Coronary artery (tissue), 2 donors: ENCODE data around the gene SIGLEC15.
"Not testable (repeated sequence)": the region's sequence is repeated elsewhere in the genome, so short reads cannot be mapped to it uniquely, and the experiment has no call there.

Experiments used
- DNase-seq: peaks from one replicate; pipeline ENCODE4 v3.0.0-alpha.2; 2017; ENCODE audit warnings: low spot score
- H3K27ac ChIP-seq, 2 donors: fragments of 200-600 bp; sonication (generic); one replicate each; pipeline ENCODE4 v1.5.1; 2016 to 2019
- H3K4me3 ChIP-seq: fragments of 200-600 bp; sonication (generic); 2 replicates; pipeline ENCODE4 v1.5.1; 2016; ENCODE audit warnings: mild to moderate bottlenecking, moderate library complexity
- TF ChIP-seq, protein P1 (sequence below): fragments of 200-600 bp; sonication (generic); IDR thresholded peaks from one replicate; pipeline ENCODE4 v1.5.1; 2019; ENCODE audit warnings: antibody characterized with exemption

The SIGLEC15 gene

DNA sequence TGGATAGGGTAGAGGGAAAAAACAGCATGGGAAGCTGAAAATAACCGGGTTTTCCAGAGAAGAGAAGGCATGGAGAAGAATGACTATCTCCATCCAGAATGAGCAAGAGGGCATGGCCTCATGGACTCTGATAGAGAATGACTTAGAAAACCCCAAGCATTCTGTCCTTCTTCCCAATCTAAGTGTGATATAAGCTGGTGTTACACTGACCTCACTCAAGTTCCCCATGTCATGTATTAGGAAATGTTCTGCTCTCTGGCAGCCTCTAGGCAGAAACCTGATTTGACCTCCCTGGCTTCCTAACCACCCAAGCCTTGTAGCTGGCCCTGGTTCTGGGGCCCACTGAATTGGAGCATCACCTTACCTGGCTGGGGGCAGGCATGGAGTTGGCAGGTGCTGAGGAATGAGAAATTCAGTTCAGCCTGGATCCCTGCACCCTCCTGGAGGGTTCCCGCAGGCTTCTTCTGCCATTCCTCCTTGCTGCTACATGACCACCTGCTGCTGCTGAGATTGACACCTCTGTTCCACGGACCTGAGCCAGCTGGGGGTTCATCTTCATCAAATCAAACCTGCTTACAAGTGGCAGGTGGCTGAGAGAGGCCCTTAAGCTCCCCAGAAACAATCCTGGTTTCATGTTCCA, 5.2 kb upstream of the SIGLEC15 start:
- no peak for DNase-seq
- Histone ChIP-seq H3K4me3 (no peak overlapping the region), H3K27ac (no peak overlapping the region)
- TF ChIP-seq, protein P1, sequence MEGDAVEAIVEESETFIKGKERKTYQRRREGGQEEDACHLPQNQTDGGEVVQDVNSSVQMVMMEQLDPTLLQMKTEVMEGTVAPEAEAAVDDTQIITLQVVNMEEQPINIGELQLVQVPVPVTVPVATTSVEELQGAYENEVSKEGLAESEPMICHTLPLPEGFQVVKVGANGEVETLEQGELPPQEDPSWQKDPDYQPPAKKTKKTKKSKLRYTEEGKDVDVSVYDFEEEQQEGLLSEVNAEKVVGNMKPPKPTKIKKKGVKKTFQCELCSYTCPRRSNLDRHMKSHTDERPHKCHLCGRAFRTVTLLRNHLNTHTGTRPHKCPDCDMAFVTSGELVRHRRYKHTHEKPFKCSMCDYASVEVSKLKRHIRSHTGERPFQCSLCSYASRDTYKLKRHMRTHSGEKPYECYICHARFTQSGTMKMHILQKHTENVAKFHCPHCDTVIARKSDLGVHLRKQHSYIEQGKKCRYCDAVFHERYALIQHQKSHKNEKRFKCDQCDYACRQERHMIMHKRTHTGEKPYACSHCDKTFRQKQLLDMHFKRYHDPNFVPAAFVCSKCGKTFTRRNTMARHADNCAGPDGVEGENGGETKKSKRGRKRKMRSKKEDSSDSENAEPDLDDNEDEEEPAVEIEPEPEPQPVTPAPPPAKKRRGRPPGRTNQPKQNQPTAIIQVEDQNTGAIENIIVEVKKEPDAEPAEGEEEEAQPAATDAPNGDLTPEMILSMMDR, result no peak

DNA sequence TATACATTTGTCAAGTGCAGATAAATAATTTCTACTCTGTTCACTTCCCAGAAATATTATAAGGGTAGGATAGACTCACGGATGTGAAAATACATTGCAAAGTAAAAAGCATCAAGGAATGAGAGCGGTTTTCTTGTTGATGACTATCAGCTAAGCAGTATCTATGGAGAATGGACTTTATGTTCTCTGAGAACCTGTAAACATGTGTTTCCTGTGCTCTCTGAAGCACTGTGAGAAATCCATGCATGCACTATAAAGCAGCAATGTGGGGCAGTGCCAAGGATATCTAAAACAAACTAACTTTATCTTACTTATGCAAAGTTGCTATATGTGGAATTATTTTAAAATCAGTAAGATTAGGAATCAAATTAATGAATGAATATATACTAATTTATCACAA, 4.4 kb upstream of the SIGLEC15 start:
- no peak for DNase-seq
- H3K4me3 ChIP-seq, result no peak overlapping the region
- no peak overlapping the region for H3K27ac ChIP-seq
- TF ChIP-seq, protein P1, result no peak

DNA sequence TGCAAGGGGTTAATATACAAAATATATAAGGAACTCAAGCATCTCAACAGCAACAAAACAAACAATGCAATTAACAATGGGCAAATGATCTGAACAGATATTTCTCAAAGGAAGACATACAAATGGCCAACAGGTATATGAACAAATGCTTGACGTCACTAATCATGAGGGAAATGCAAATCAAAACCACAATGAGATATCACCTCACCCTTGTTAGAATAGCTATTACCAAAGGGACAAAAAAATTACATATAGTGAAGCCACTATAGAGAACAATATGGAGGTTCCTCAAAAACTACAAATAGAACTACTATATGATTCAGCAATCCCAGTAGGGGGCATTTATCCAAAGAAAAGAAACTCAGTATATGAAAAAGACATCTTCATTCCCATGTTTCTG, 3.8 kb upstream of the SIGLEC15 start:
- Histone ChIP-seq H3K27ac (no peak overlapping the region), H3K4me3 (no peak overlapping the region)
- TF ChIP-seq, protein P1, result no peak
- no peak for DNase-seq

DNA sequence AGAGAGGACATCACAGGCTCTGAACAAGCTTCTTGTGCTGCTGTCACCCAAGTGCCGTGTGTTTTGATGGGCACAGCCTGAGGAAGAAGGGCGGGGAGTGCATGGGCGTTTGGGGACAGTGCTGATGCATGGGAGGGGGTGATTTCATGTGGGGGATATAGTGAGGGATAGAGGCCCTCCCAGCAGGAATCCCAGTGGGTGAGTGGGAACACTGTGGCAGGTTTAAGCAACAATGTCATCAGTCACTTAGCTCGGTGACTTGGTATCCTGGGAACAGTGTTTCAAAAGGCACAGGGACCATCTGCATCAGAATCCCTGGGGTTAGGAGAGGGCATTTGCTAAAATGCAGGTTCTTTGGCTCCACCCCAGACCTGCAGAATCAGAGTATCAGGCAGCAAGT, 609 bp downstream of the SIGLEC15 start:
- Histone ChIP-seq H3K27ac (no peak overlapping the region), H3K4me3 (no peak overlapping the region)
- TF ChIP-seq, protein P1, result no peak
- no peak for DNase-seq

DNA sequence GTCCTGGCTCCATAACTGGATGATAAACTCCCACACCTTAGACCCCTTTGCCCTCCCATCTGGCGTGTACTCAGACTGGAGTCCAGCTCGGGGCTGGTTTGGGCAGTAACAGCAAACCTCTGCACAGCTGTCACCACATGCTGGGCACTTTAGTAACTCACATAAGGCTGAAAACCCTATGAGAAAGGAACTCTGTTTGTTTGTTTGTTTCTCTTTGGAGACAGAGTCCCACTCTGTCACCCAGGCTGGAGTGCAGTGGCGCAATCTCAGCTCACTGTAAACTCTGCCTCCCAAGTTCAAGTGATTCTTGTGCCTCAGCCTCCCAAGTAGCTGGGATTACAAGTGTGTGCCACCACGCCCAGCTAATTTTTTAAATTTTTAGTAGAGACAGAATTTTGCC, 1.2 kb downstream of the SIGLEC15 start:
- not testable (repeated sequence) for H3K27ac ChIP-seq, H3K4me3 ChIP-seq, DNase-seq

DNA sequence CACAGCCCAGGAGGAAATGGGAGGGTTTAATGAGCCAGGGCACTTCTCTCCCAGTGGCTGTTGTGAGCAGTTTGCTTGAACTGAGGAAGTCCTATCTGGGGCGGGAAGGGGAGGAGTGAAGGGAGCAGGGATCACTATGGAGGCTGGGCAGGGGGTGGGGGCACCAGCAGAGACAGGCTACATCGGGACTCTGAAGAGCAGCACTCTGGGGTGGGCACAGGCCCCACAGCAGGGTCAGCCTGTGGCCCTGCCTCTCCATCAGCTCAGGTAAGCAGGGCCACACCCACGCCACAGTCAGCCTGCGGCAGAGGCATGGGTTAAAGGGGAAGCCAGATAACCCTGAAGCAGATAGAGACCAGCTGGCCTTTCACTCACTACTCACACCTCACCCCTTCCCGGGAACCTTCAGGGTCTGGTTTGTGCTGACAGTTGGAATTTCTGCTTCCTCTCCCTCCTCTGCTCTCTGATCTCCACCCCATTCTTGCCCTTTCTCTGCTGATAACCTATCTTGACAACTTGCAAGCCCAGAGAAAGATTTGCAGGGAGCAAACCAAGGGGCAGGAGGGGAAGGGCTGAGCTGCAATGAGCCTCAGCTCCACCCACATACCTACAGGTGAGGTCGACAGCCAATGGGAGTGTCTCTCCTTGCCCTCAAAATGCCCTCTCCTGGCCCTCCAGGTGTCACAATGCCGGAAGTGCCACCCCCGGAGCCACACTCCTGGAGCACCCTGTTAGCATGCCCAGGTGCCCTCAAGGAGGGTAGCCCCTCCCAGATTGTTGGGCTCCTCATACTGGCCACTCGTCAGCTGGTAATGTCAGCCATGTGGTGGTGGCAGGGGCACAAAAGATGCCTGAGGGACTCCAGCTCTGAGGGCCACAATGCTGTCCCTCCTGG, 3.7 kb downstream of the SIGLEC15 start:
- TF ChIP-seq, protein P1, result no peak
- H3K27ac ChIP-seq, result peak overlapping the region in 1 of 2 donors; percentile 13
- H3K4me3 ChIP-seq, result peak overlapping the region; percentile 41
- DNase-seq, result peak; percentile 73

DNA sequence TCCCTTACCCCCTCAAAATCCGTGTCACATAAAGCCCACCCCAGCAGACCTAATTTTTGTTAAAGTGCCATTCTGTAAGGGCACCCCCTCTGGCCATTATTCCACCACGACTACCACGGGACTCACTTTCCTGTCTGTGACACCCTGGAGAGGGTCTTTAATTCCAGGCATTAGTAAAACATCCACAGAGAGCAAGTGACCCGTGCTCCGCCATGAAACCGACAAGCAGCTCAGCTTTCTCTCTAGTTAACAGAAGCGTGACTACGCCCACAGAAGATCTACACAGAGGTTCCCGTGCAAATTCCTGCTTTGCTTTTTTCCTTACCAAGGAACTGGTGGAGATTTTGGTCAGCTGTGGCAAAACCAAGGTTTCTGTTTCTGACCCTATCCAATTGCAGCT, 4.4 kb downstream of the SIGLEC15 start:
- DNase-seq, result no peak
- H3K27ac ChIP-seq, result no peak overlapping the region
- TF ChIP-seq, protein P1, result no peak
- H3K4me3 ChIP-seq, result no peak overlapping the region
